Stimulated activated CD4-positive, alpha-beta T cell treated with anti-CD3 and anti-CD28 coated beads, TNF-alpha, amount 100 ng/mL, for 48 hours (primary cell): ENCODE results near the gene IRGQ.
"Not testable (repeated sequence)": the region's sequence is repeated elsewhere in the genome, so short reads cannot be mapped to it uniquely, and the experiment has no call there.

ENCODE experiments used
- DNase-seq, 3 donors: peaks; one replicate each; pipeline ENCODE4 v3.0.0-alpha.2; 2020; ENCODE audit warnings: low read depth in 3 of 3

IRGQ gene

GRCh38 chr19:43574424-43575155 is 21.3 kb downstream of the IRGQ start:
- DNase-seq = no peak

GRCh38 chr19:43572171-43572588 is 23.8 kb downstream of the IRGQ start:
- DNase-seq = no peak

- no peak for DNase-seq
Observed at GRCh38 chr19:43570174-43570791, 25.7 kb downstream of the IRGQ start.

- DNase-seq = no peak
Observed at GRCh38 chr19:43569657-43570056, 26.3 kb downstream of the IRGQ start.

- DNase-seq = no peak
Observed at GRCh38 chr19:43564800-43565199, 31.1 kb downstream of the IRGQ start.

GRCh38 chr19:43563816-43564457 is 32.0 kb downstream of the IRGQ start:
- DNase-seq = no peak

GRCh38 chr19:43562698-43563241 is 33.2 kb downstream of the IRGQ start:
- DNase-seq = peak; percentile 31 to 48 (median 45)

- no peak for DNase-seq
Observed at GRCh38 chr19:43562226-43562697, 33.7 kb downstream of the IRGQ start.

GRCh38 chr19:43561139-43561970 is 34.6 kb downstream of the IRGQ start:
- no peak for DNase-seq

- DNase-seq = no peak
Observed at GRCh38 chr19:43560687-43561086, 35.2 kb downstream of the IRGQ start.

- peak; percentile 59 to 79 (median 67) for DNase-seq
Observed at GRCh38 chr19:43555185-43555770, 40.7 kb downstream of the IRGQ start.

- no peak for DNase-seq
Observed at GRCh38 chr19:43554317-43554895, 41.5 kb downstream of the IRGQ start.

- DNase-seq = no peak
Observed at GRCh38 chr19:43553656-43554055, 42.3 kb downstream of the IRGQ start.

- no peak for DNase-seq
Observed at GRCh38 chr19:43552616-43553015, 43.3 kb downstream of the IRGQ start.

GRCh38 chr19:43552198-43552450 is 43.8 kb downstream of the IRGQ start:
- no peak for DNase-seq

GRCh38 chr19:43551399-43552197 is 44.3 kb downstream of the IRGQ start:
- no peak for DNase-seq

- DNase-seq = no peak
Observed at GRCh38 chr19:43548706-43549105, 47.2 kb downstream of the IRGQ start.

GRCh38 chr19:43547926-43548325 is 48.0 kb downstream of the IRGQ start:
- not testable (repeated sequence) for DNase-seq

GRCh38 chr19:43546581-43546980 is 49.4 kb downstream of the IRGQ start:
- no peak for DNase-seq

- no peak for DNase-seq
Observed at GRCh38 chr19:43545981-43546380, 50.0 kb downstream of the IRGQ start.
